NT2/D1 (cell line): ENCODE data around the gene FSIP1.

ENCODE experiments used
- SUZ12 ChIP-seq: IDR thresholded peaks from 2 replicates; pipeline ENCODE4 v1.6.1; 2011; ENCODE audit not compliant: insufficient read length, insufficient read depth; ENCODE audit errors: extremely low read depth
- YY1 ChIP-seq: IDR thresholded peaks from 2 replicates; pipeline ENCODE4 v1.6.1; 2011; ENCODE audit not compliant: insufficient read length, insufficient read depth
- ZNF274 ChIP-seq: IDR thresholded peaks from 2 replicates; pipeline ENCODE4 v1.6.1; 2011; ENCODE audit warnings: mild to moderate bottlenecking, low read depth, low read length

DNA sequence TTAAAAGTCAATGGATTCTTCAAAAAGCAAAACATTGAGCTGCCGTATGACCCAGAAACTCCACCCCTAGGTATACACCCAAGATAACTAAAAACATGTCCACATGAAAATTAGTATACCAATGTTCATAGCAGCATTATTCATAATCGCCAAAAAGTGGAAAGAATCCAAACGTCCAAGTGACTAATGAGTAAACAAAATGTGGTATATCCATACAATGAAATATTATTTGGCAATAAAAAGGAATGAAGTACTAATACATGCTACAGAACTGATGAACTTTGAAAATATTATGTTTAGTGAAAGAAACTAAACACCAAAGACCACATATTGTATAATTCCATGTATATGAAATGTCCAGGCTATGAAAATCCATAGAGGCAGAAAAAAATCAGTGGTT is 123.9 kb downstream of the FSIP1 start:
- TF ChIP-seq YY1 (no peak), ZNF274 (no peak), SUZ12 (no peak)
